Measurements from ENCODE around the gene ADAMTSL2. TPM values are rescaled to one million over a fixed set of nuclear protein-coding genes. Genes with fewer than 3 reads are reported as not detected.

The ADAMTSL2 gene
- total and polyA plus RNA-seq, 2 of the 13 experiments (the other 11 are each of a cell fraction or from before 2014, with no cell fraction given): 1.9 to 3.8 TPM

DNA sequence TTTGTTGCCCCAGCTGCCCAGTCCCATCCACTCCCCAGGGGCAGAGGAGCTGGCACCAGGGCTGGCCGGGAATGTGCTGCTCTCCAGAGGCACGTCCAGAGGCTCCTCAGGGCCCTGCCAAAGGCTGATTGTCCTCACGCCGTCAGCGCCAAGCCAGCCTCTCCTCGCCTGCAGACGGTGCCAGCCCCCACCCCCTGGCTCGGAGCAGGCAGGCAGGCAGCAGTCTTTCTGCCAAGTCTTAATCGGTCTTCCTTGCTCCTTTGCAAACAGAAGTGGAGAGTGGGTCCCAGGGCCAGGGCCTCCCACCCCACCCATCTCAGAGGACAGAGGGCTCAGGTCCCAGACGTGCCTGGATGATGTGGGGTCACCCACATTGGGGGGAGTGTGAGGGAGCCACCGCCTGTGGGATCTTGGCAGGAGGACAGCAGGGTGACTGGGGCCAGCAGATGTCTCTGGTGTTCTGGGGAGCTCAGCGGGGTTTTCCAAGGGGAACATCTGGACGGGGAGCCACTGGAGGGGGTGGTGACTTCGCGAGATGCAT, 38.4 kb downstream of the ADAMTSL2 start (continued):
- TF ChIP-seq, protein P1, sequence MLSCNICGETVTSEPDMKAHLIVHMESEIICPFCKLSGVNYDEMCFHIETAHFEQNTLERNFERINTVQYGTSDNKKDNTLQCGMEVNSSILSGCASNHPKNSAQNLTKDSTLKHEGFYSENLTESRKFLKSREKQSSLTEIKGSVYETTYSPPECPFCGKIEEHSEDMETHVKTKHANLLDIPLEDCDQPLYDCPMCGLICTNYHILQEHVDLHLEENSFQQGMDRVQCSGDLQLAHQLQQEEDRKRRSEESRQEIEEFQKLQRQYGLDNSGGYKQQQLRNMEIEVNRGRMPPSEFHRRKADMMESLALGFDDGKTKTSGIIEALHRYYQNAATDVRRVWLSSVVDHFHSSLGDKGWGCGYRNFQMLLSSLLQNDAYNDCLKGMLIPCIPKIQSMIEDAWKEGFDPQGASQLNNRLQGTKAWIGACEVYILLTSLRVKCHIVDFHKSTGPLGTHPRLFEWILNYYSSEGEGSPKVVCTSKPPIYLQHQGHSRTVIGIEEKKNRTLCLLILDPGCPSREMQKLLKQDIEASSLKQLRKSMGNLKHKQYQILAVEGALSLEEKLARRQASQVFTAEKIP (CRISPR knock-in tag; IDR thresholded peaks at IDR 0.05; ENCODE audit: borderline replicate concordance): no peak
- no peak for TF ChIP-seq THAP7 (CRISPR knock-in tag; IDR thresholded peaks at IDR 0.05)
- TF ChIP-seq MBNL3 (CRISPR knock-in tag; conservative IDR thresholded peaks at IDR 0.05): no peak
- no peak for TF ChIP-seq ZNF709 (CRISPR knock-in tag; IDR thresholded peaks at IDR 0.05)
- no peak for TF ChIP-seq SNAPC5 (CRISPR knock-in tag; IDR thresholded peaks at IDR 0.05; ENCODE audit: borderline replicate concordance)

DNA sequence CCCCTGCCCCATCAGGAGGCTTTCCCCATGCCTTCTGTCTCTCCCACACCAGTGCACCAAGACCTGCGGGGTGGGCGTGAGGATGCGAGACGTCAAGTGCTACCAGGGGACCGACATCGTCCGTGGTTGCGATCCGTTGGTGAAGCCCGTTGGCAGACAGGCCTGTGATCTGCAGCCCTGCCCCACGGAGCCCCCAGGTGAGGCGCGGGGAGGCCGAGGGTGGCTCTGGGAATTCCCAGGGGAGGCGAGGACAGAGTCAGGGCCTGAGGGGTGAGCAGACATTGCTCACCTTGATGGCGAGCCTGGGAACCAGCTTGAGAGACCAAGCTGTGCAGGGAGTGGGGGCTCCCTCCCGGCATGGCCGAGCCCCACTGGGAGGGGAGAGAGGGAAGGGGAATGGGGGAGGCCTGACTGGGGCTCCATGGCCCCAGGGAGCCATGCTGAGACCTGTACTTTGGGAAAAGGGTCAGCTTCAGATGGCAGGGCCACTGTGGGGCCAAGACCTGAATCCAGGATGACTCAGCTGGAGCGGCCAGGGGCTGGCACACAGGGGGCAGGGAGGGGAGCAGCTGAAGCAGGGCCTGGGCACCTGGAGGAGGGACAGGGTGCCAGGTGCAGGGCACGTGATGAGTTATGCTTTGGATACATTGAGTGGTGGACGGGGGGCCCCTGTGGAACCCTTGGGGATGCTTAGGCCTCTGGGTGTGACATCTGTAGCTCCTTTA, 39.4 kb downstream of the ADAMTSL2 start:
- no TSS peak for BruUV-seq (replicated peaks)
- no peaks in the 10 kb centered on the region for H3K9me3 ChIP-seq (ENCODE audit: low read length)
- H3K27ac ChIP-seq (ENCODE audit: extremely low read length, insufficient read depth, low read length): no peak overlapping the region
- no peak for ATAC-seq
- no peaks in the 10 kb centered on the region for H4K20me1 ChIP-seq (ENCODE audit: insufficient read depth, low read length)
- H3K9ac ChIP-seq (ENCODE audit: insufficient read depth, low read depth, low read length): no peak overlapping the region
- H3K27me3 ChIP-seq (ENCODE audit: control insufficient read depth in 1 of 2, insufficient read depth in 2 of 2, low read length in 2 of 2): peaks cover 5 to 35% of the 10 kb centered on the region in 2 experiments; a peak in 4 of 5 replicates
- no peak overlapping the region for H3K4me2 ChIP-seq (ENCODE audit: low read depth, low read length)
- no peak overlapping the region for H3K4me3 ChIP-seq (replicated peaks in 1 of 3; ENCODE audit: insufficient read depth in 1 of 3, low read depth in 2 of 3, low read length in 3 of 3)
- H3K79me2 ChIP-seq (ENCODE audit: insufficient read depth, low read length): no peaks in the 10 kb centered on the region
- no peak overlapping the region for H2AFZ ChIP-seq (ENCODE audit: low read length)
- CTCF ChIA-PET (ENCODE audit: low intra/inter-chr PET ratio, low total read pairs): no interaction called here
- POLR2A ChIA-PET: no interaction called here
- intact Hi-C loops (cut with micrococcal nuclease; ENCODE audit: unreplicated experiment): no loop called here
- in situ Hi-C loops (cut with HindIII; ENCODE audit: extremely low pct_ligation_motif_present, low pct_unique_long_range_greater_than_20kb): no loop called here
- peaks cover 21% of the 10 kb centered on the region for H3K4me1 ChIP-seq (ENCODE audit: insufficient read depth, low read length)
- no peak for FAIRE-seq
- no peak for DNase-seq (ENCODE audit: low spot score)
- WGBS (ENCODE audit: low lambda C conversion rate): 60% methylated on average over 15 of the region's 21 CpGs
- no peaks in the 10 kb centered on the region for H3K36me3 ChIP-seq (replicated peaks in 1 of 2; ENCODE audit: control insufficient read depth in 1 of 2, insufficient read depth in 2 of 2, low read length in 2 of 2)
- TF ChIP-seq HOXD1 (CRISPR knock-in tag; IDR thresholded peaks at IDR 0.05) (no peak), ZNF879 (CRISPR knock-in tag; IDR thresholded peaks at IDR 0.05) (no peak), POLR2G (IDR thresholded peaks at IDR 0.05; ENCODE audit: low read depth, low read length) (no peak), ZNF143 (CRISPR knock-in tag; IDR thresholded peaks at IDR 0.05) (no peak), DNMT1 (CRISPR knock-in tag; IDR thresholded peaks at IDR 0.05) (no peak), ZC3H13 (CRISPR knock-in tag; IDR thresholded peaks at IDR 0.05) (no peak), KAT8 (CRISPR knock-in tag; IDR thresholded peaks at IDR 0.05) (no peak), NR2C2 (CRISPR knock-in tag; IDR thresholded peaks at IDR 0.05; ENCODE audit: borderline replicate concordance) (no peak), HNRNPL (IDR thresholded peaks at IDR 0.05; ENCODE audit: low read depth, low read length) (no peak), CEBPB (IDR thresholded peaks at IDR 0.05; ENCODE audit: borderline replicate concordance, low read depth, low read length) (no peak), ZNF572 (CRISPR knock-in tag; IDR thresholded peaks at IDR 0.05) (no peak)
- TF ChIP-seq, protein P2, sequence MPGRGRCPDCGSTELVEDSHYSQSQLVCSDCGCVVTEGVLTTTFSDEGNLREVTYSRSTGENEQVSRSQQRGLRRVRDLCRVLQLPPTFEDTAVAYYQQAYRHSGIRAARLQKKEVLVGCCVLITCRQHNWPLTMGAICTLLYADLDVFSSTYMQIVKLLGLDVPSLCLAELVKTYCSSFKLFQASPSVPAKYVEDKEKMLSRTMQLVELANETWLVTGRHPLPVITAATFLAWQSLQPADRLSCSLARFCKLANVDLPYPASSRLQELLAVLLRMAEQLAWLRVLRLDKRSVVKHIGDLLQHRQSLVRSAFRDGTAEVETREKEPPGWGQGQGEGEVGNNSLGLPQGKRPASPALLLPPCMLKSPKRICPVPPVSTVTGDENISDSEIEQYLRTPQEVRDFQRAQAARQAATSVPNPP (CRISPR knock-in tag; IDR thresholded peaks at IDR 0.05): no peak
